GM12878 (cell line): ENCODE data around the gene GRK2. TPM values are rescaled to one million over a fixed set of nuclear protein-coding genes. Genes with fewer than 3 reads are reported as not detected.

Source experiments
- BCL3 ChIP-seq: IDR thresholded peaks from 2 replicates; pipeline ENCODE4 v1.6.1; 2011; ENCODE audit warnings: borderline replicate concordance, low read depth, mild to moderate bottlenecking, moderate library complexity, low read length; ENCODE audit not compliant: insufficient read depth, poor library complexity, severe bottlenecking
- CEBPB ChIP-seq, 2 experiments: fragments of 150-350 bp in 1 of 2; IDR thresholded peaks; 2 replicates each; pipeline ENCODE4 v1.6.1; 2012 to 2014; ENCODE audit warnings: low read depth in 2 of 2, low read length in 2 of 2, borderline replicate concordance in 1 of 2, inconsistent platforms in 1 of 2
- FOXK2 ChIP-seq: fragments of 450-650 bp; IDR thresholded peaks from 2 replicates; pipeline ENCODE4 v1.6.1; 2017; ENCODE audit warnings: mild to moderate bottlenecking, moderate library complexity
- HDAC2 ChIP-seq: fragments of 200-600 bp; sonication (generic); IDR thresholded peaks from 2 replicates; pipeline ENCODE4 v1.6.1; 2017
- HDGF ChIP-seq: fragments of 450-650 bp; IDR thresholded peaks from 2 replicates; pipeline ENCODE4 v1.6.1; 2016; ENCODE audit warnings: antibody characterized with exemption
- IRF3 ChIP-seq: fragments of 450-650 bp; IDR thresholded peaks from 2 replicates; pipeline ENCODE4 v1.6.1; 2014; ENCODE audit warnings: mild to moderate bottlenecking
- KLF5 ChIP-seq: fragments of 450-650 bp; IDR thresholded peaks from 2 replicates; pipeline ENCODE4 v1.6.1; 2014; ENCODE audit warnings: mild to moderate bottlenecking; ENCODE audit not compliant: partially characterized antibody
- MYC ChIP-seq: IDR thresholded peaks from 2 replicates; pipeline ENCODE4 v1.6.1; 2011; ENCODE audit warnings: mild to moderate bottlenecking, low read length, moderate library complexity, inconsistent platforms; ENCODE audit not compliant: insufficient read depth, insufficient replicate concordance, insufficient read length, severe bottlenecking
- RCOR1 ChIP-seq: conservative IDR thresholded peaks from 2 replicates; pipeline ENCODE4 v1.6.1; 2012; ENCODE audit warnings: low read depth, low read length, improper control_type of control experiment
- RELB ChIP-seq: fragments of 450-650 bp; IDR thresholded peaks from 2 replicates; pipeline ENCODE4 v1.6.1; 2017; ENCODE audit warnings: low read depth, mild to moderate bottlenecking, moderate library complexity
- SIX5 ChIP-seq: IDR thresholded peaks from 2 replicates; pipeline ENCODE4 v1.6.1; 2011; ENCODE audit warnings: mild to moderate bottlenecking, low read depth, low read length, moderate library complexity; ENCODE audit not compliant: severe bottlenecking
- SREBF1 ChIP-seq: IDR thresholded peaks from 2 replicates; pipeline ENCODE4 v1.6.1; 2012; ENCODE audit warnings: mild to moderate bottlenecking, low read length
- USF1 ChIP-seq: IDR thresholded peaks from 2 replicates; pipeline ENCODE4 v1.6.1; 2011; ENCODE audit warnings: borderline replicate concordance, low read depth, mild to moderate bottlenecking, moderate library complexity, mixed read lengths, low read length; ENCODE audit not compliant: insufficient read depth; ENCODE audit errors: extremely low read length
- USF2 ChIP-seq: IDR thresholded peaks from 2 replicates; pipeline ENCODE4 v1.6.1; 2011; ENCODE audit warnings: low read depth, low read length, improper control_type of control experiment, borderline replicate concordance
- YY1 ChIP-seq: IDR thresholded peaks from 2 replicates; pipeline ENCODE4 v1.6.1; 2011; ENCODE audit warnings: low read depth, mild to moderate bottlenecking, low read length
- ZBTB4 ChIP-seq: fragments of 450-650 bp; formaldehyde crosslinking; IDR thresholded peaks from 2 replicates; pipeline ENCODE4 v1.4.0; 2022; ENCODE audit warnings: mild to moderate bottlenecking, moderate library complexity
- ZNF24 ChIP-seq: fragments of 450-650 bp; IDR thresholded peaks from 2 replicates; pipeline ENCODE4 v1.6.1; 2017; ENCODE audit warnings: antibody characterized with exemption, mild to moderate bottlenecking
- ZNF274 ChIP-seq: IDR thresholded peaks from one replicate; pipeline ENCODE4 v1.8.0; 2011; ENCODE audit not compliant: insufficient read length, insufficient read depth
- polyA plus RNA-seq, 11 experiments: library from polyadenylated mRNA; depleted of rRNA in 4 of 11; unstranded in 6 of 11; stranded (reverse) in 5 of 11; fragments of >200 nt; fragmentation: Nextera tagmentation in 4 of 11; fragmentation: Illumina TruSeq in 1 of 11; extraction: Ambion mirVana in 4 of 11; extraction: Trizol in 1 of 11; gene quantifications; 1 replicate in 1 of 11; 2 replicates in 10 of 11; pipeline versions ENCODE4 v1.2.1 to v1.2.3, GENCODE V29; 2011 to 2016; ENCODE audit warnings: inconsistent platforms in 2 of 11, missing spikeins in 2 of 11, low read depth in 1 of 11
- total RNA-seq, 4 experiments: library from RNA; depleted of rRNA in 3 of 4; stranded (reverse); fragments of >200 nt in 3 of 4; fragmentation: Illumina TruSeq in 1 of 4; extraction: Trizol in 1 of 4; gene quantifications; 2 replicates each; pipeline versions ENCODE4 v1.2.1 to v1.2.3, GENCODE V29; 2013 to 2021

GRK2 gene
- total and polyA plus RNA-seq, 10 of the 15 experiments (the other 5 are each of a cell fraction or from before 2014, with no cell fraction given): 1.0 to 160 (median 66.1) TPM

DNA sequence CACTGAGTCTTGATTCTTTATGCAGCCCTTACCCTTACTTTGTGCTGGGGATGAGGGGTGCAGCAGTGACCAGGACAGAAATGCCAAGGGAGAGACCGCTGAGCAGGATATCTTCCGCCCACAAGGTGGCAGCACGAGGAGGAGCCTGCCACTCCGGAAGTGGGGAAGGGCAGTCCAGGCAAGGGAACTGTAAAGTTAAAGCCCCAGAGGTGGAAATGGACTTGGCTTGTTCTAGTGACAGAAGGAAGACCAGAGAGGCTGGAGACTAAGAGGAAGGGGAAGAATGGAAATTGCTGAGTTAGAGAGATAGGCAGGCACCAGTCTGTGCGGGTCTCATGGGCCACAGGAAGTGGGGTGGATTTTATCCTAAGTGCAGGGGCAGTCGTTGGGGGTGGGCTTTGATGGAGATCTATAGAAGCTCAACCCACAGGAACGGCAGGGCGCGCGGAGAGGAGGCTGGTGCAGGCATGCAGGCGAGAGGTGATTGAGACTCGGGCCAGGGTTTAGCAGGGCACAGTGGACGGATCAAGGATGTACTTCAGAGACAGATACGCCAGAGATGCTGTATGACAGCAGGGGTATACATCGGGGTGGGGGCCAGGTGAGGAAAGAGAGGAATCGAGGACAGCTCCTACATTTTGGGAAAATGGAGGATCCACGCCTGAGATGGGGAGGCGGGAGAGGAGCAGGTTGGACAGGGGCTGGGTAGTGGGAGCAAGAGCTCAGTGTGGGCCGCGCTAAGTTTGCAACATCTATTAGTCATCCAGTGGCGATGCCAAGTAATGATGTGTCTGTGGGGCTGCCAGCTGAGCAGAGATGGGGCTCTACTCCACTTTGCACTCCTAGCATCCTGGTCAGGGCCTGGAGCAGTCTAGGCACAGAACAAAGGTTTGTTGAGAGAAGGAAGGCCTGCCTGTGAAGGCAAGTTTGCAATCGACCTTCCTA is 3.3 kb upstream of the GRK2 start (continued):
- TF ChIP-seq BCL3 (peak; percentile 82), USF1 (no peak), USF2 (no peak), MYC (no peak), ZNF24 (no peak), SIX5 (no peak), ZBTB4 (CRISPR knock-in tag) (no peak), KLF5 (no peak), HDGF (peak; percentile 88; the same call in 1 of the 2 replicates), SREBF1 (no peak), CEBPB (IDR thresholded peaks at IDR 0.05; ENCODE audit: borderline replicate concordance in 1 of 2, low read depth in 2 of 2, low read length in 2 of 2) (no peak), ZNF274 (no peak), YY1 (peak; percentile 76), FOXK2 (no peak), RELB (0 out of 2 replicates have a peak, but pooled peaks have one; percentile 36), IRF3 (no peak), HDAC2 (no peak), RCOR1 (no peak)
